Cortex of kidney (tissue), 1 donor: ENCODE data around the gene ACHE.

Source experiments
- DNase-seq: peaks from one replicate; lab custom pipeline; 2025; lab: John Stamatoyannopoulos, UW

ACHE gene

GRCh38 chr7:100896732-100897608, 1.3 kb upstream of the ACHE start:
- DNase-seq = no peak

- no peak for DNase-seq
Measured at GRCh38 chr7:100895956-100896731, 456 bp upstream of the ACHE start.

GRCh38 chr7:100894860-100895700, 608 bp downstream of the ACHE start:
- no peak for DNase-seq

GRCh38 chr7:100893910-100894721, 1.6 kb downstream of the ACHE start:
- no peak for DNase-seq

GRCh38 chr7:100893318-100893895, 2.3 kb downstream of the ACHE start:
- no peak for DNase-seq

GRCh38 chr7:100892364-100893317, 3.0 kb downstream of the ACHE start:
- DNase-seq = no peak

GRCh38 chr7:100891568-100892247, 4.0 kb downstream of the ACHE start:
- DNase-seq = no peak

GRCh38 chr7:100890653-100891567, 4.8 kb downstream of the ACHE start:
- DNase-seq = no peak

- no peak for DNase-seq
Measured at GRCh38 chr7:100888988-100889750, 6.5 kb downstream of the ACHE start, which contains the start of gene UFSP1. UFSP1 (minus strand) TSS chr7:100889715; CDS start chr7:100889271, 444 bp downstream.

GRCh38 chr7:100888291-100888987, 7.2 kb downstream of the ACHE start:
- DNase-seq = no peak

GRCh38 chr7:100887516-100888290, 8.0 kb downstream of the ACHE start:
- DNase-seq = no peak

- DNase-seq = no peak
Measured at GRCh38 chr7:100886936-100887515, 8.7 kb downstream of the ACHE start.

- no peak for DNase-seq
Measured at GRCh38 chr7:100886142-100886935, 9.3 kb downstream of the ACHE start.

GRCh38 chr7:100885440-100886141, 10.1 kb downstream of the ACHE start:
- DNase-seq = no peak
